Uterus (tissue), 4 donors: ENCODE results near the gene LDLRAD4. TPM values are rescaled to one million over a fixed set of nuclear protein-coding genes. Genes with fewer than 3 reads are reported as not detected.

Experiments
- DNase-seq, 2 donors: peaks; one replicate each; pipeline ENCODE4 v3.0.0-alpha.2; 2019 to 2020
- H3K27ac ChIP-seq, 2 donors: fragments of 200-600 bp; sonication (generic); 1 replicate in 1 of 2; 2 replicates in 1 of 2; pipeline ENCODE4 v1.5.1; 2016 to 2018
- H3K27me3 ChIP-seq, 2 donors: fragments of 200-600 bp; sonication (generic); one replicate each; pipeline ENCODE4 v1.5.1; 2018 to 2019; ENCODE audit warnings: control low read depth in 1 of 2
- H3K36me3 ChIP-seq, 2 donors: fragments of 200-600 bp; sonication (generic); one replicate each; pipeline ENCODE4 v1.5.1; 2019; ENCODE audit warnings: control low read depth in 1 of 2
- H3K4me1 ChIP-seq, 2 donors: fragments of 200-600 bp; sonication (generic); one replicate each; pipeline ENCODE4 v1.5.1; 2018 to 2019; ENCODE audit warnings: control low read depth in 1 of 2
- H3K4me3 ChIP-seq, 2 donors: fragments of 200-600 bp; sonication (generic); 1 replicate in 1 of 2; 2 replicates in 1 of 2; pipeline ENCODE4 v1.5.1; 2018 to 2019; ENCODE audit warnings: mild to moderate bottlenecking in 1 of 2
- H3K9me3 ChIP-seq, 2 donors: fragments of 200-600 bp; sonication (generic); one replicate each; pipeline ENCODE4 v1.5.1; 2019; ENCODE audit warnings: control low read depth in 1 of 2
- CTCF ChIP-seq, 4 experiments: fragments of 200-600 bp in 2 of 4; fragments of 450-650 bp in 2 of 4; sonication (generic) in 2 of 4; IDR thresholded peaks; one replicate each; pipeline ENCODE4 v1.5.1; 2016 to 2019; ENCODE audit warnings: antibody characterized with exemption in 4 of 4, mild to moderate bottlenecking in 2 of 4, moderate library complexity in 1 of 4
- POLR2A ChIP-seq, 2 donors: fragments of 450-650 bp; IDR thresholded peaks; one replicate each; pipeline ENCODE4 v1.6.1; 2016; ENCODE audit warnings: antibody characterized with exemption in 2 of 2, mild to moderate bottlenecking in 1 of 2, moderate library complexity in 1 of 2
- intact Hi-C: fragments of 100-400 bp; cut with DNase I; formaldehyde crosslinking; loops from one replicate; pipeline ENCODE4 v1.15.1; 2023; ENCODE audit warnings: low total_unique reads
- total RNA-seq, 4 donors: library from RNA; depleted of rRNA in 3 of 4; stranded (reverse); fragments of >200 nt in 3 of 4; gene quantifications; one replicate each; pipeline versions ENCODE4 v1.1.0 to v1.2.4, GENCODE V29; 2014 to 2023
- donor health status: DM: yes; HTN: yes; CAD: no.

LDLRAD4 gene
- total RNA-seq, 4 donors from 2014 or later = 23.8 to 82.2 (median 39.3) TPM

DNA sequence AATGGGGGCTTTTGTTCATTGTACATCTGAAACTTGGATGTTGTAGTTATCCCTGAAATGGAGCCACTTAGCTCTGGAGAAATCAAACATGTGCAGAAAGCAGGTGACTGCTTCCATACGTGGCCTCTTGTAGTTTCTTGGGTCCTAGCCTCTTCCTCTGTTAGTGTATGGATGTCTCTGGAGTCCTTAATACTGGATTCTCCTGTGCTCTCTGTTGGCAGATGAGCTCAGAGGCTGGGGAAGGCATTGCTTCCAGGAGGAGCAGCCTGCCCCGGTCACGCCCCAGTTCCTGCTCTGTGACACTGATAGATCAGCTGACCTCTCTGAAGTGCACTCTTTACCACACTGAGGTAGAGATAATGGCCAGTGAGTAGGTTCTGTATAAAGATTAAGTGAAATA is 176.2 kb downstream of the LDLRAD4 start:
- no peaks in the 10 kb centered on the region for H3K4me1 ChIP-seq
- DNase-seq = no peak
- no peak overlapping the region for H3K4me3 ChIP-seq
- intact Hi-C loops = no loop called here
- no peaks in the 10 kb centered on the region for H3K36me3 ChIP-seq
- no peaks in the 10 kb centered on the region for H3K27me3 ChIP-seq
- H3K27ac ChIP-seq = no peak overlapping the region
- no peaks in the 10 kb centered on the region for H3K9me3 ChIP-seq
- no peak for TF ChIP-seq POLR2A (IDR thresholded peaks at IDR 0.05)
- no peak for TF ChIP-seq CTCF (IDR thresholded peaks at IDR 0.05)

DNA sequence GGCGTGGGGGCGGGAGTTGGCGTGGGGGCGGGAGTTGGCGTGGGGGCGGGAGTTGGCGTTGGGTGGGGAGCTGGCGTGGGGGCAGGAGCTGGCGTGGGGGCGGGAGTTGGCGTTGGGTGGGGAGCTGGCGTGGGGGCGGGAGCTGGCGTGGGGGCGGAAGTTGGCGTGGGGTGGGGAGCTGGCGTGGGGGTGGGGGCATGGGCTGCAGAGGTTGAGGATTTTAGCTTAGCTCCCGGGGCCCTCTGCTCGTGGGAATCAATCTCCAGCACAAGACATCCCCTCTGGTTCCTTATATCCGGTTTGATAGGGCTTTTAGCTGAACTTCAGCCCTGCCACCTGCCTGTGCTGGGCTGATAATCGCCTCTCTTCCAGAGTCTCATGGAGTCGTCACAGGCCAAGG is 177.0 kb downstream of the LDLRAD4 start:
- no peaks in the 10 kb centered on the region for H3K27me3 ChIP-seq
- H3K36me3 ChIP-seq = no peaks in the 10 kb centered on the region
- no peaks in the 10 kb centered on the region for H3K9me3 ChIP-seq
- no peak overlapping the region for H3K4me3 ChIP-seq
- no peak overlapping the region for H3K27ac ChIP-seq
- DNase-seq = no peak
- intact Hi-C loops = no loop called here
- TF ChIP-seq POLR2A (IDR thresholded peaks at IDR 0.05) = no peak
- no peak for TF ChIP-seq CTCF (IDR thresholded peaks at IDR 0.05)
- no peaks in the 10 kb centered on the region for H3K4me1 ChIP-seq

- Histone ChIP-seq H3K9me3 (no peaks in the 10 kb centered on the region), H3K4me1 (no peaks in the 10 kb centered on the region), H3K36me3 (no peaks in the 10 kb centered on the region), H3K4me3 (no peak overlapping the region), H3K27ac (no peak overlapping the region), H3K27me3 (no peaks in the 10 kb centered on the region)
- TF ChIP-seq CTCF (IDR thresholded peaks at IDR 0.05) (no peak), POLR2A (IDR thresholded peaks at IDR 0.05) (no peak)
- intact Hi-C loops = no loop called here
- no peak for DNase-seq
These were observed 179.1 kb downstream of the LDLRAD4 start for GRCh38 chr18:13397504-13398163.

- no peaks in the 10 kb centered on the region for H3K27me3 ChIP-seq
- H3K27ac ChIP-seq = no peak overlapping the region
These were observed 180.1 kb downstream of the LDLRAD4 start for GRCh38 chr18:13398631-13399030.

DNA sequence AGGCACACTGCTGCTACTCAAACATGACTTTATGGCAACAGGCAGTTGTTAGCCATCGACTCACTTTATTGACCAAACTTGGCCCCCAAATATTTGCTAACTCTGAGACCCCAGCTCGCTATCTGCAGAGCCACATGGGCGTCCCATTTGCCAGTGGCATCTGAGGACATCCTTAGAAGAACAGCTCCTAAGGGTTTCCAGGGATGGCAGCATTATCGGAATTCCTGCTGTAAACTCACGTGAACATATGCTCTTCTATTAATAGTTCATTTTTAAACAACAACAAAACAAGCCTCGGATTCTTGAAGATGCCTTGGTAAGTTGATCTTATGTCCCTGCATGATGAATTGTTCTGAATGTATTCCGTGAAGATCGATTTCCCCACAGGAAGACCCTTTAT is 181.0 kb downstream of the LDLRAD4 start:
- no peak for DNase-seq
- no peaks in the 10 kb centered on the region for H3K9me3 ChIP-seq
- H3K27ac ChIP-seq = no peak overlapping the region
- TF ChIP-seq CTCF (IDR thresholded peaks at IDR 0.05) = no peak
- TF ChIP-seq POLR2A (IDR thresholded peaks at IDR 0.05) = no peak
- H3K4me1 ChIP-seq = no peaks in the 10 kb centered on the region
- intact Hi-C loops = no loop called here
- H3K4me3 ChIP-seq = no peak overlapping the region
- no peaks in the 10 kb centered on the region for H3K27me3 ChIP-seq
- no peaks in the 10 kb centered on the region for H3K36me3 ChIP-seq

More at GRCh38 chr18:13398631-13399030, 180.1 kb downstream of the LDLRAD4 start:
- intact Hi-C loops = no loop called here
- H3K9me3 ChIP-seq = no peaks in the 10 kb centered on the region
- H3K4me3 ChIP-seq = no peak overlapping the region
- H3K4me1 ChIP-seq = no peaks in the 10 kb centered on the region
- TF ChIP-seq POLR2A (IDR thresholded peaks at IDR 0.05) = no peak
- no peak for TF ChIP-seq CTCF (IDR thresholded peaks at IDR 0.05)
- no peak for DNase-seq
- no peaks in the 10 kb centered on the region for H3K36me3 ChIP-seq
